Type B pancreatic cell (in vitro differentiated cells): Measurements from ENCODE around the gene SSBP3. TPM values are rescaled to one million over a fixed set of nuclear protein-coding genes. Genes with fewer than 3 reads are reported as not detected.
A peak's percentile ranks its signal among the peaks of the same experiment; 100 is the strongest.

ENCODE experiments used
- DNase-seq: peaks from one replicate; pipeline ENCODE4 v3.0.0; 2021; ENCODE audit warnings: mixed read lengths; ENCODE audit not compliant: unreplicated experiment; ENCODE audit errors: extremely low spot score
- H3K27ac Mint-ChIP-seq: 2 replicates; pipeline ENCODE4 v1.8.0; 2021; ENCODE audit warnings: mild to moderate bottlenecking, mixed read lengths
- H3K27me3 Mint-ChIP-seq: 2 replicates; pipeline ENCODE4 v1.8.0; 2021; ENCODE audit warnings: mixed read lengths
- H3K36me3 Mint-ChIP-seq: 2 replicates; pipeline ENCODE4 v1.8.0; 2021; ENCODE audit warnings: mixed read lengths
- H3K4me1 Mint-ChIP-seq: one replicate; pipeline ENCODE4 v1.8.0; 2021; ENCODE audit warnings: mixed read lengths; ENCODE audit not compliant: unreplicated experiment
- H3K4me3 Mint-ChIP-seq: 2 replicates; pipeline ENCODE4 v1.8.0; 2021; ENCODE audit warnings: mild to moderate bottlenecking, mixed read lengths
- H3K9me3 Mint-ChIP-seq: 2 replicates; pipeline ENCODE4 v1.8.0; 2021; ENCODE audit warnings: mixed read lengths
- CTCF ChIP-seq: fragments of 200-600 bp; sonication (generic); conservative IDR thresholded peaks from 2 replicates; pipeline ENCODE4 v1.5.0; 2021; ENCODE audit warnings: antibody characterized with exemption, mild to moderate bottlenecking
- total RNA-seq: library from RNA; stranded (reverse); gene quantifications from 2 replicates; pipeline ENCODE4 v1.2.1, GENCODE V29; 2021; ENCODE audit warnings: low replicate concordance

Gene SSBP3
- total RNA-seq, 1 donor from 2014 or later: 129 TPM

GRCh38 chr1:54256522-54257345 lies 149.5 kb downstream of the SSBP3 start:
- no peak for TF ChIP-seq CTCF
- Mint-ChIP-seq H3K4me3 (peak overlapping the region; percentile 29), H3K4me1 (peaks cover 39% of the 10 kb centered on the region), H3K27me3 (no peaks in the 10 kb centered on the region), H3K27ac (peak overlapping the region; percentile 71), H3K9me3 (no peaks in the 10 kb centered on the region), H3K36me3 (peaks cover 14% of the 10 kb centered on the region)
- DNase-seq: no peak

- Mint-ChIP-seq H3K36me3 (peaks cover 10% of the 10 kb centered on the region), H3K4me3 (no peak overlapping the region), H3K27ac (no peak overlapping the region), H3K27me3 (no peaks in the 10 kb centered on the region), H3K4me1 (peaks cover 32% of the 10 kb centered on the region), H3K9me3 (no peaks in the 10 kb centered on the region)
- no peak for TF ChIP-seq CTCF
- no peak for DNase-seq
These were observed 151.0 kb downstream of the SSBP3 start for GRCh38 chr1:54255026-54255702.

- no peak for DNase-seq
- H3K36me3 Mint-ChIP-seq: peaks cover 10% of the 10 kb centered on the region
- no peaks in the 10 kb centered on the region for H3K9me3 Mint-ChIP-seq
- no peak overlapping the region for H3K4me3 Mint-ChIP-seq
- H3K27ac Mint-ChIP-seq: peak overlapping the region; percentile 9
- peaks cover 28% of the 10 kb centered on the region for H3K4me1 Mint-ChIP-seq
- no peak for TF ChIP-seq CTCF
- H3K27me3 Mint-ChIP-seq: no peaks in the 10 kb centered on the region
These were observed 152.1 kb downstream of the SSBP3 start for GRCh38 chr1:54254055-54254454.

GRCh38 chr1:54253480-54253879 lies 152.7 kb downstream of the SSBP3 start:
- Mint-ChIP-seq H3K9me3 (no peaks in the 10 kb centered on the region), H3K4me3 (no peak overlapping the region), H3K27ac (no peak overlapping the region), H3K4me1 (peaks cover 26% of the 10 kb centered on the region), H3K36me3 (peaks cover 10% of the 10 kb centered on the region), H3K27me3 (no peaks in the 10 kb centered on the region)
- TF ChIP-seq CTCF: no peak
- DNase-seq: no peak

GRCh38 chr1:54252371-54252936 lies 153.7 kb downstream of the SSBP3 start:
- Mint-ChIP-seq H3K4me3 (no peak overlapping the region), H3K4me1 (peaks cover 16% of the 10 kb centered on the region), H3K9me3 (no peaks in the 10 kb centered on the region), H3K27ac (peak overlapping the region; percentile 35), H3K36me3 (peaks cover 8% of the 10 kb centered on the region), H3K27me3 (no peaks in the 10 kb centered on the region)
- DNase-seq: no peak
- no peak for TF ChIP-seq CTCF
